RWPE1 (cell line): ENCODE measurements around the gene PLA2G6.

Source experiments
- CTCF ChIA-PET: fragments of 350-600 bp; sonication (Branson Sonifier 250); formaldehyde crosslinking; extraction: SDS; loops from one replicate; lab custom pipeline; 2021; lab: Yijun Ruan, JAX
- POLR2A ChIA-PET: fragments of 400-600 bp; formaldehyde crosslinking; extraction: SDS; loops from one replicate; lab custom pipeline; 2020; ENCODE audit warnings: antibody characterized with exemption; ENCODE audit not compliant: low non-redundant PET; lab: Yijun Ruan, JAX
- DNase-seq: peaks from one replicate; pipeline ENCODE4 v3.0.0; 2012; ENCODE audit warnings: low spot score
- H3K27ac ChIP-seq: fragments of 450-650 bp; 2 replicates; pipeline ENCODE4 v1.5.1; 2017
- TF ChIP-seq, protein P1 (sequence below): fragments of 450-650 bp; conservative IDR thresholded peaks from 2 replicates; pipeline ENCODE4 v1.5.1; 2017; ENCODE audit warnings: low read depth, mild to moderate bottlenecking

PLA2G6 gene

DNA sequence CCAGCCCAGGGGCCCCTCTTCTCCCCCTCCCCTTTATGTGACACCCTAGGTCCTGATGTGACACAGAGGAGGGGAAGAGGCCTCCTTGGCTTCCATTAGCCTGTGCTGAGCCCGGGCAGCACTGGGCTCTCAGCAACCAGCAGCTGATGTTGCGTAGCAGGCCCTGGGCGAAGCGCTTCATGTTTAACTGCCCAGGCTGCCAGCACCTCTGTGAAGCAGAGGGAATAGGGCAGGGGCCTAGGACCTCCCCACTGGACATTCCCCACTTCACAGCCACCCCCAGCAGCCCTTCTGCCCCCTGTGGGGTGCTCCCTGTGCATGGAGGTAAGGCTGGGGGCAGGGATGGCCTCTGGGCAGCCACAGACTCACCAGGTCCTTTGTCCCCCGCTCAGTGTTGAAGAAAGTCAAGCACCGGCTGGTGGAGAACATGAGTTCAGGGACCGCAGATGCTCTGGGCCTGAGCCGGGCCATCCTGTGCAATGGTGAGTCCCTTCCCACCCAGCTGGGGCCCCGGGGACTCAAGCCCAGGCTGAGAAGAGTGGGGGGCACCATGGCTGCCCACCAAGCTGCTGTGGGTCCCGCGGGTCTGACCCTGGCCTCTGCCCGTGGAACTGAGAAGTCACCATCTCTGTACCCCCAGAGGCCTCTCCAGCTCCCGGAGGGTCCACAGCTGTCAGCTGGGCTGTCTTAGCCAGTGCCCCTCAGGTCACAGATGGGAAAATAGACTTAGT, 112.8 kb downstream of the PLA2G6 start:
- DNase-seq: no peak
- H3K27ac ChIP-seq: peak overlapping the region; percentile 15; the same call in 1 of the 2 replicates
- ChIA-PET POLR2A (no interaction called here), CTCF (interaction anchor here (0.5 to 1.0 kb wide), 2 partner anchors 15 to 45 kb away, joined by 3 read pairs; no protein-coding TSS in a partner anchor)
- TF ChIP-seq, protein P1, sequence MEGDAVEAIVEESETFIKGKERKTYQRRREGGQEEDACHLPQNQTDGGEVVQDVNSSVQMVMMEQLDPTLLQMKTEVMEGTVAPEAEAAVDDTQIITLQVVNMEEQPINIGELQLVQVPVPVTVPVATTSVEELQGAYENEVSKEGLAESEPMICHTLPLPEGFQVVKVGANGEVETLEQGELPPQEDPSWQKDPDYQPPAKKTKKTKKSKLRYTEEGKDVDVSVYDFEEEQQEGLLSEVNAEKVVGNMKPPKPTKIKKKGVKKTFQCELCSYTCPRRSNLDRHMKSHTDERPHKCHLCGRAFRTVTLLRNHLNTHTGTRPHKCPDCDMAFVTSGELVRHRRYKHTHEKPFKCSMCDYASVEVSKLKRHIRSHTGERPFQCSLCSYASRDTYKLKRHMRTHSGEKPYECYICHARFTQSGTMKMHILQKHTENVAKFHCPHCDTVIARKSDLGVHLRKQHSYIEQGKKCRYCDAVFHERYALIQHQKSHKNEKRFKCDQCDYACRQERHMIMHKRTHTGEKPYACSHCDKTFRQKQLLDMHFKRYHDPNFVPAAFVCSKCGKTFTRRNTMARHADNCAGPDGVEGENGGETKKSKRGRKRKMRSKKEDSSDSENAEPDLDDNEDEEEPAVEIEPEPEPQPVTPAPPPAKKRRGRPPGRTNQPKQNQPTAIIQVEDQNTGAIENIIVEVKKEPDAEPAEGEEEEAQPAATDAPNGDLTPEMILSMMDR: no peak

DNA sequence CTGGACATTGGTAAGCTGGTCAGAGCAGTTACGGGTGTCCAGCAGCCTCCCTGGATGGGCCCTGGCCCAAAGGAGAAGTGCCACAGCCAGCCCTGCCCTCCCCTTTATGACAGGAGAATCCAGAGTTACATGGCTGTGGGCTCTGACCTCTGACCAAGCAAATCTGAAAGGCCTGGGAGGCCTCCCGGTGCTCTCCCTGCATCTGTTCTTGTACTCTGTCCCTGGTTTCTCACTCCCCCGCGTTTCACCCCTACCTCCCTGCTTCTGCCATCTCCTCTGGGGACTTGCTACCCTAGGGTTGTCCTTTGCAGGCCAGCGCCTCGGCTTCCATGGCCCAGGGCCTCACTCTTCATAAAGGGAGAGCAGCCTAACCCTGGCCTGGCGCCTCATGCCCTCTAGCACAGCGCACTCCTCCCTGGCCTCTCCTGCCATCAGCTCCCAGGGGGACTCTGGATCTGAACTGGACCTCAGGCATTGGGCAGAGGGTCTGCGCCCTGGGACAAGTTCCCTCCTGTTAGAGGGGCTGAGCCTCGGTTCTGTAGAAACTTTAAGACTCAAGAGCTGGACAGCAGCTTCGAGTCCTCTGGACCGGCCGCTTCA, 113.8 kb downstream of the PLA2G6 start:
- no peak overlapping the region for H3K27ac ChIP-seq
- POLR2A ChIA-PET: no interaction called here
- CTCF ChIA-PET: no interaction called here
- DNase-seq: no peak
- TF ChIP-seq, protein P1: no peak

DNA sequence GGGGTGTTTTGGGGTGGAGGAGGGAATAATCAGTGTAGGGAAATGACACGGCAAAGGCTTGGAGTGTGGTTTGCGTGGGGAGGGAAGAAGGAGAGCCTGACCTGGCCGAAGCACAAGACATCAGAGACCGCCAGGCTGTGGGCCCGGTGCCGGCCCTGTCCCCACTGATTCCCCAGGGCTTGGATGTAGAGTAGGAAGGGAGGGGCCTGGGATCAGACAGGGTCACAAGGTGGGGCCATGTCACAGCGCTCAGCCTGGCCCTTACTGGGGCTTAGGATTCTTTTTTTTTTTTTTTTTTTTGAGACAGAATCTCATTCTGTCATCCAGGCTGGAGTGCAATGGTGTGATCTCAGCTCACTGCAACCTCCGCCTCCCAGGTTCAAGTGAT, 114.6 kb downstream of the PLA2G6 start:
- CTCF ChIA-PET: no interaction called here
- no peak overlapping the region for H3K27ac ChIP-seq
- no peak for DNase-seq
- POLR2A ChIA-PET: no interaction called here
- TF ChIP-seq, protein P1: no peak

DNA sequence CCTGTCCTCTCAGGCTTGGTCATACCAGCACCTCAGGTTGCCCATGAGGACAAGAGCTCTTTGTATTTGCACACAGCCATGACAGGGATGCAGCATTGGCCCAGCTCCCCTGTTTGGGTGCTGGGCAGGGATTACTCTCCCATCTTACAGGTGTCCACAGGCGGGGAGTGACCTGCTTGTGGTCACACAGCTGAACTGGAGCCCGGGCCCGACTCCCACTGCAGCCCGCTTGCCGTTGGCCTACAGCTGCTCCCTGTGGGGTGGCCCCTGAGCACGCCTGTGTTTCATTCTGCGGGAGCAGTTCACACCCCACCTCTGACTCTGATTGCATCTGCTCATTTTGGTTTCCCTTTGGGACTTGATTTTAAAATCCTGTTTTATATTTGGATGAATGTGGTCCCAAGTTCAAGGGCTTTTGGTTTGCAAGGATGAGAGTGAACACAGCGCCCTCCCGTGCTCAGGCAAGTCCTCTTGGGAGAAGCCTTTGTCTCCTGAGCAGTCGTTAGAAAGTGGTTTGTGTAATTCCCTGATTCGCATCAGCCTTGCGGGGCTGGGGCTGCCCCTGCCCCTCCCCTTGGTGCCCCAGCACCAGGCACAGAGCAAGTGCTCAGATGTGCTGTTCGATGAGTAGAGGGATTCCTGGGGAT, 115.1 kb downstream of the PLA2G6 start:
- POLR2A ChIA-PET: no interaction called here
- TF ChIP-seq, protein P1: no peak
- DNase-seq: no peak
- H3K27ac ChIP-seq: no peak overlapping the region
- CTCF ChIA-PET: no interaction called here

DNA sequence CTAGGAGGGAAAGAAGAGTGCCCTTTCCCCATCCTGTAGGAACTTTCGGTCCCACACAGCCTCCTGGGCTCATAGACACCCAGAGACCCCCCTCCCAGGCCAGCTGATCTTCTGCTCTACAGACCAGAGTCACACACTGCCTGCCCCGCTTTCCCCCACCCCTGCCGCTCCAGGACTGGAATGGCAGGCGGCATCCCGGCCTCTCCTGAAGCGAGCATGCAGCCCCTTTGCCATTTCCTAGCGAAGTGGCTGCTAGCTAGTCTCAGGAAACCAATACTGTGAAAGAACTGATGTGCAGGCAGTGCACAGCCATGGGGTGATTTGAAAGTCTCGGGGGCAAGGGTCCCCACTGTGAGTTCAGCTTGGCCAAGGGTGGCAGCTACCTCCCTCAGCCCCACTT, 116.1 kb downstream of the PLA2G6 start:
- ChIA-PET CTCF (no interaction called here), POLR2A (no interaction called here)
- H3K27ac ChIP-seq: no peak overlapping the region
- TF ChIP-seq, protein P1: no peak
- DNase-seq: no peak

DNA sequence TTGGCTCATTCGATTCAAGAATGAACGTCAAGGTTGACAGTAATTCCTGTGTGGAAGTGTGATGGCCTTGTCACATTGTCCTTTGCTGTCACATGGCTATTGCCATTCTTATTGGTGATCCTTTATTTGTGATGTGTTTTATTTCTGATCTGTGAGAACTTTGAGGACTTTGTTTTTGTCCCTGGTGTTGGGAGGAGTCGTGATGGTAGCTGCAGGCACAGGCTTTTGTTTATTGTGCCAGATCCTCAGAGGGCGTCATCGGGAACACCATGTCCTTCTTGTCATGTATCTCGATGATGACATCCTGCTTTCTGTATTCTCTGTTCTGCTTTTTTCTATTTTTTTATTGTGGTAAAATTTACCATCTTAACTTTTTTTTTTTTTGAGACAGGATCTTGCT, 118.8 kb downstream of the PLA2G6 start:
- TF ChIP-seq, protein P1: no peak
- ChIA-PET POLR2A (interaction anchor here (0.7 kb wide), 1 partner anchor 233 kb away, joined by 3 read pairs; no protein-coding TSS in a partner anchor), CTCF (interaction anchor here (0.7 kb wide), 1 partner anchor 25 kb away, joined by 8 read pairs; no protein-coding TSS in a partner anchor)
- H3K27ac ChIP-seq: no peak overlapping the region
- no peak for DNase-seq
